Esophagus (tissue), 2 donors: ENCODE measurements around the gene CCM2. TPM values are rescaled to one million over a fixed set of nuclear protein-coding genes. Genes with fewer than 3 reads are reported as not detected.

Experiments
- H3K27ac ChIP-seq, 2 donors: one replicate each; pipeline ENCODE4 v1.5.1; 2013; ENCODE audit warnings: low read depth in 2 of 2, mild to moderate bottlenecking in 2 of 2, inconsistent platforms in 1 of 2, low read length in 1 of 2, moderate library complexity in 1 of 2
- H3K27me3 ChIP-seq, 2 donors: one replicate each; pipeline ENCODE4 v1.6.1; 2013; ENCODE audit warnings: low read length in 2 of 2, control low read depth in 1 of 2, mild to moderate bottlenecking in 1 of 2; ENCODE audit not compliant: insufficient read depth in 2 of 2, control insufficient read depth in 1 of 2
- H3K36me3 ChIP-seq, 2 donors: one replicate each; pipeline ENCODE4 v1.6.1; 2013; ENCODE audit warnings: low read length in 1 of 2; ENCODE audit not compliant: control insufficient read depth in 2 of 2, insufficient read depth in 2 of 2
- H3K4me1 ChIP-seq, 2 donors: one replicate each; pipeline ENCODE4 v1.6.1; 2013; ENCODE audit warnings: low read length in 1 of 2; ENCODE audit not compliant: control insufficient read depth in 2 of 2, insufficient read depth in 2 of 2
- H3K4me3 ChIP-seq, 2 donors: one replicate each; pipeline ENCODE4 v1.5.1; 2013; ENCODE audit warnings: low read length in 2 of 2, mild to moderate bottlenecking in 2 of 2, low read depth in 1 of 2, moderate library complexity in 1 of 2
- H3K9me3 ChIP-seq, 2 donors: one replicate each; pipeline ENCODE4 v1.6.1; 2013; ENCODE audit warnings: mild to moderate bottlenecking in 2 of 2, low read depth in 1 of 2, low read length in 1 of 2, moderate library complexity in 1 of 2; ENCODE audit not compliant: control insufficient read depth in 2 of 2, insufficient read depth in 1 of 2
- WGBS, 2 donors: extraction: QIAGEN DNeasy Blood & Tissue Kit; methylation state at CpG; one replicate each; pipeline ENCODE4 v1.1.7; 2013; 5-methylcytosine and 5-hydroxymethylcytosine counted together
- polyA plus RNA-seq, 2 donors: library from polyadenylated mRNA; stranded (reverse); fragments of 200-250 nt; gene quantifications; one replicate each; pipeline ENCODE4 v1.2.3, GENCODE V29; 2013
- donor health status: healthy with polysubstance abuse.
- donor health status: Bipolar disorder and iron deficiency.

CCM2 gene
- polyA plus RNA-seq, 2 donors = 20.2 to 24.0 TPM

GRCh38 chr7:45075871-45076796, 76.1 kb downstream of the CCM2 start:
- H3K4me3 ChIP-seq = no peak overlapping the region
- H3K27ac ChIP-seq = no peak overlapping the region
- WGBS, 2 donors = 91 to 94% methylated on average over 35 of the region's 35 CpGs
- peaks cover 0 to 2% of the 10 kb centered on the region in 2 donors for H3K9me3 ChIP-seq
- H3K27me3 ChIP-seq = no peaks in the 10 kb centered on the region
- H3K36me3 ChIP-seq = peaks cover 9 to 40% of the 10 kb centered on the region in 2 donors
- H3K4me1 ChIP-seq = peaks cover 0 to 16% of the 10 kb centered on the region in 2 donors

GRCh38 chr7:45076946-45077345, 76.9 kb downstream of the CCM2 start:
- Histone ChIP-seq H3K4me1 (peaks cover 0 to 16% of the 10 kb centered on the region in 2 donors), H3K4me3 (no peak overlapping the region), H3K9me3 (peaks cover 0 to 2% of the 10 kb centered on the region in 2 donors), H3K27ac (no peak overlapping the region), H3K36me3 (peaks cover 9 to 37% of the 10 kb centered on the region in 2 donors), H3K27me3 (no peaks in the 10 kb centered on the region)
- 92 to 95% methylated on average over 5 of the region's 5 CpGs for whole genome bisulfite sequencing, 2 donors

GRCh38 chr7:45077579-45077978, 77.6 kb downstream of the CCM2 start:
- 83 to 90% methylated on average over 9 of the region's 9 CpGs for WGBS, 2 donors
- peaks cover 9 to 37% of the 10 kb centered on the region in 2 donors for H3K36me3 ChIP-seq
- H3K4me3 ChIP-seq = no peak overlapping the region

GRCh38 chr7:45078125-45078681, 78.2 kb downstream of the CCM2 start:
- Histone ChIP-seq H3K4me3 (no peak overlapping the region), H3K9me3 (peaks cover 0 to 2% of the 10 kb centered on the region in 2 donors), H3K27ac (no peak overlapping the region), H3K36me3 (peaks cover 9 to 30% of the 10 kb centered on the region in 2 donors), H3K4me1 (peaks cover 0 to 10% of the 10 kb centered on the region in 2 donors), H3K27me3 (no peaks in the 10 kb centered on the region)
- 79 to 89% methylated on average over 8 of the region's 8 CpGs for WGBS, 2 donors

More at GRCh38 chr7:45077579-45077978, 77.6 kb downstream of the CCM2 start:
- Histone ChIP-seq H3K27ac (no peak overlapping the region), H3K4me1 (peaks cover 0 to 15% of the 10 kb centered on the region in 2 donors), H3K27me3 (no peaks in the 10 kb centered on the region), H3K9me3 (peaks cover 0 to 2% of the 10 kb centered on the region in 2 donors)

- 91 to 92% methylated on average over 15 to 17 of the region's 17 CpGs for WGBS, 2 donors
- no peak overlapping the region for H3K27ac ChIP-seq
These were observed 80.4 kb downstream of the CCM2 start for GRCh38 chr7:45080265-45080957.

GRCh38 chr7:45080958-45081669, 81.1 kb downstream of the CCM2 start:
- no peaks in the 10 kb centered on the region for H3K4me1 ChIP-seq
- peaks cover 0 to under 1% of the 10 kb centered on the region in 2 donors for H3K9me3 ChIP-seq
- peaks cover 4% of the 10 kb centered on the region in 2 donors for H3K36me3 ChIP-seq
- 85 to 90% methylated on average over 14 of the region's 14 CpGs for WGBS, 2 donors
- H3K4me3 ChIP-seq = no peak overlapping the region
- no peak overlapping the region for H3K27ac ChIP-seq
- H3K27me3 ChIP-seq = no peaks in the 10 kb centered on the region

More at GRCh38 chr7:45080265-45080957, 80.4 kb downstream of the CCM2 start:
- peaks cover 0 to 2% of the 10 kb centered on the region in 2 donors for H3K9me3 ChIP-seq
- H3K27me3 ChIP-seq = no peaks in the 10 kb centered on the region
- H3K4me3 ChIP-seq = no peak overlapping the region
- H3K36me3 ChIP-seq = peaks cover 9 to 11% of the 10 kb centered on the region in 2 donors
- H3K4me1 ChIP-seq = no peaks in the 10 kb centered on the region

GRCh38 chr7:45081670-45081974, 81.6 kb downstream of the CCM2 start:
- H3K27me3 ChIP-seq = no peaks in the 10 kb centered on the region
- WGBS, 2 donors = 85 to 89% methylated on average over 9 of the region's 9 CpGs

GRCh38 chr7:45082031-45082830, 82.2 kb downstream of the CCM2 start:
- H3K27me3 ChIP-seq = no peaks in the 10 kb centered on the region
- no peaks in the 10 kb centered on the region for H3K4me1 ChIP-seq
- no peak overlapping the region for H3K4me3 ChIP-seq
- no peaks in the 10 kb centered on the region for H3K36me3 ChIP-seq
- no peak overlapping the region for H3K27ac ChIP-seq
- WGBS, 2 donors = 78 to 81% methylated on average over 17 to 18 of the region's 18 CpGs
- no peaks in the 10 kb centered on the region for H3K9me3 ChIP-seq

More at GRCh38 chr7:45081670-45081974, 81.6 kb downstream of the CCM2 start:
- no peak overlapping the region for H3K4me3 ChIP-seq
- H3K36me3 ChIP-seq = peaks cover 3 to 4% of the 10 kb centered on the region in 2 donors
- no peaks in the 10 kb centered on the region for H3K4me1 ChIP-seq
- no peak overlapping the region for H3K27ac ChIP-seq
- H3K9me3 ChIP-seq = no peaks in the 10 kb centered on the region
